ENCODE results near the gene CDK19. TPM values are rescaled to one million over a fixed set of nuclear protein-coding genes. Genes with fewer than 3 reads are reported as not detected.

The CDK19 gene
- polyA plus RNA-seq, 1 of the 3 experiments (the other 2 are of a cell fraction), result 6.5 TPM

DNA sequence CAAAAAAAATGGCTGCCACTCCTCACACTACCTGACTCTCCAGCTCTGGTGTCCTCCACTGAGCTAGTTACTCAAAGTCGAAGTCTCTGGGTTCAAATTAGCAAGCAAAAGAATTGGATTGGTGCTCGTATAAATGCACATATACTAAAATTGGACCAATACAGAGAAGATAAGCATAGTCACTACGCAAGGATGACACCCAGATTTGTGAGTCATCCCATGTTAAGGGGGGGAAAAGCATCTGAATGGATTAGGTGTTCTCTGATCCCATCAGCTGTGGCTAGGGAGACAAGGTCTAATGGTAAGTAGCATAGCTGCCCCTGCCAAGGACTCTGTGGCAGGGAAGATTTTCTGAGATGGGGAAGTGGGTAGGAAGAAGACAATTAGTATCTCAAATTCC lies 41.0 kb upstream of the CDK19 start:
- Histone ChIP-seq H3K9me2 (no peaks in the 10 kb centered on the region), H2AFZ (ENCODE audit: low read depth) (no peak overlapping the region), H3K4me1 (ENCODE audit: control insufficient read depth in 1 of 2, insufficient read depth in 2 of 2, low read depth in 1 of 2, low read length in 1 of 2) (no peaks in the 10 kb centered on the region), H3K9ac (no peak overlapping the region), H3K4me3 (ENCODE audit: low read depth in 2 of 2, low read length in 1 of 2) (no peak overlapping the region), H3F3A (replicated peaks; ENCODE audit: insufficient read depth) (peaks cover 3% of the 10 kb centered on the region), H3K4me2 (no peak overlapping the region), H3K27ac (ENCODE audit: low read depth in 2 of 2, low read length in 1 of 2) (no peak overlapping the region), H3K36me3 (replicated peaks in 1 of 2; ENCODE audit: control insufficient read depth in 1 of 2, insufficient read depth in 2 of 2, low read length in 1 of 2) (no peaks in the 10 kb centered on the region), H3K27me3 (ENCODE audit: insufficient read depth) (no peaks in the 10 kb centered on the region), H3K9me3 (no peaks in the 10 kb centered on the region), H3K79me2 (ENCODE audit: insufficient read depth) (no peaks in the 10 kb centered on the region), H4K20me1 (ENCODE audit: insufficient read depth) (no peaks in the 10 kb centered on the region)
- ChIA-PET CTCF (no interaction called here), POLR2A (interaction anchor here (1.0 to 1.4 kb wide), 2 partner anchors 18 to 102 kb away, joined by 5 read pairs; partner anchors contain the start of genes AMD1 and GTF3C6)
- no peak for TF ChIP-seq RXRA (IDR thresholded peaks at IDR 0.05; ENCODE audit: borderline replicate concordance, low read depth)
- no peak for TF ChIP-seq RFX5 (IDR thresholded peaks at IDR 0.05; ENCODE audit: low read length)
- no peak for TF ChIP-seq MXI1 (IDR thresholded peaks at IDR 0.05; ENCODE audit: low read depth, low read length)
- no peak for TF ChIP-seq MEF2A (IDR thresholded peaks at IDR 0.05; ENCODE audit: borderline replicate concordance, low read depth)
- no peak for TF ChIP-seq USF2 (IDR thresholded peaks at IDR 0.05; ENCODE audit: borderline replicate concordance, low read depth, low read length)
- no peak for TF ChIP-seq TEAD4 (IDR thresholded peaks at IDR 0.05; ENCODE audit: borderline replicate concordance, insufficient read depth)
- WGBS (ENCODE audit: low lambda C conversion rate), result 89% methylated on average over 3 of the region's 3 CpGs
- DNase-seq, result no peak

DNA sequence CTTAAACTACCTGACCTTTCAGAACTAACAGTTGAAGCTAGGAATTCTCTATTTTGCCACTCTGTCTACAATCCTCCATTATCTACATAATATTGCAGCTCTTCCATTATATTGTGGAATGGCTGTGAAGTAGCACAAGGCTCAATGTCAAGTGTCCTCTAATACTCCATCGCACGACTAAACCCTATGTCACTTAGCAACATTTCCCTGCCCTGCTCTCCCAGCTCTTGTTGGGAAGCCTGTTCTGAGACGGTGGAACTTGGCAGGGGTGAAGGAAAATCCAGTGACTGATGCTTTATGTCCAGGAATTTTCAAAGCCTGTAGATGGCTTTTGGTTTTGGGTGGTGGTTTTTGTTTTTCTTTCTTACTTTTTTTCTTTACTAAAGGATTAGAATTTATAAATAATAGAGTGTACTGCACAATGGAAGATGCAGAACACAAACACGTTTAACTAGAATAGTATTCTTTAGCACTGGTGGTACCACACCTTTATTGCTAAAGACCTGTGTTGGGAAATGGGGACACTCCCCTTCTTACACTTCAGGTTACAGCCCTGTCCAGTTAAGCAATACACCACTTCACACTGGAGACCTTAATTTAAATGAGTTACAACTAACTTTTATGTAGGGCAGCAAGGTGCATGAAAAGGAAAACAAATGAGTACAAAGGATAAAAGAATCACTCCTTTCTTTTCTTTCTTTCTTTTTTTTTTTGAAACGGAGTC lies 38.6 kb upstream of the CDK19 start:
- no peaks in the 10 kb centered on the region for H3K9me2 ChIP-seq
- TF ChIP-seq GATA2 (CRISPR knock-in tag; IDR thresholded peaks at IDR 0.05), result no peak
- no peak for TF ChIP-seq SIN3A (IDR thresholded peaks at IDR 0.05; ENCODE audit: borderline replicate concordance, low read depth, low read length)
- no peak for TF ChIP-seq RFX5 (IDR thresholded peaks at IDR 0.05; ENCODE audit: low read length)
- TF ChIP-seq CTCF (IDR thresholded peaks at IDR 0.05), result no peak
- TF ChIP-seq RXRA (IDR thresholded peaks at IDR 0.05; ENCODE audit: borderline replicate concordance, low read depth), result no peak
- TF ChIP-seq FOSL2 (IDR thresholded peaks at IDR 0.05; ENCODE audit: borderline replicate concordance, low read depth), result no peak
- TF ChIP-seq, protein P1, sequence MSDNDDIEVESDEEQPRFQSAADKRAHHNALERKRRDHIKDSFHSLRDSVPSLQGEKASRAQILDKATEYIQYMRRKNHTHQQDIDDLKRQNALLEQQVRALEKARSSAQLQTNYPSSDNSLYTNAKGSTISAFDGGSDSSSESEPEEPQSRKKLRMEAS (IDR thresholded peaks at IDR 0.05; ENCODE audit: low read depth), result no peak
- TF ChIP-seq EP300 (IDR thresholded peaks at IDR 0.05; ENCODE audit: borderline replicate concordance in 1 of 2, low read depth in 1 of 2, low read length in 1 of 2), result no peak
- TF ChIP-seq TEAD4 (IDR thresholded peaks at IDR 0.05; ENCODE audit: borderline replicate concordance, insufficient read depth), result no peak
- TF ChIP-seq, protein P2, sequence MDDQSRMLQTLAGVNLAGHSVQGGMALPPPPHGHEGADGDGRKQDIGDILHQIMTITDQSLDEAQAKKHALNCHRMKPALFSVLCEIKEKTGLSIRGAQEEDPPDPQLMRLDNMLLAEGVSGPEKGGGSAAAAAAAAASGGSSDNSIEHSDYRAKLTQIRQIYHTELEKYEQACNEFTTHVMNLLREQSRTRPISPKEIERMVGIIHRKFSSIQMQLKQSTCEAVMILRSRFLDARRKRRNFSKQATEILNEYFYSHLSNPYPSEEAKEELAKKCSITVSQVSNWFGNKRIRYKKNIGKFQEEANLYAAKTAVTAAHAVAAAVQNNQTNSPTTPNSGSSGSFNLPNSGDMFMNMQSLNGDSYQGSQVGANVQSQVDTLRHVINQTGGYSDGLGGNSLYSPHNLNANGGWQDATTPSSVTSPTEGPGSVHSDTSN (IDR thresholded peaks at IDR 0.05), result no peak
- no peak for TF ChIP-seq RCOR1 (IDR thresholded peaks at IDR 0.05; ENCODE audit: low read length)
- no peak for TF ChIP-seq IRF3 (IDR thresholded peaks at IDR 0.05; ENCODE audit: low read depth, low read length)
- TF ChIP-seq NFIC (IDR thresholded peaks at IDR 0.05; ENCODE audit: borderline replicate concordance), result no peak
- no peak for TF ChIP-seq TCF12 (IDR thresholded peaks at IDR 0.05)
- no peak for TF ChIP-seq MEF2A (IDR thresholded peaks at IDR 0.05; ENCODE audit: borderline replicate concordance, low read depth)
- no peak for TF ChIP-seq ELF1 (IDR thresholded peaks at IDR 0.05)
- TF ChIP-seq POLR2AphosphoS5 (IDR thresholded peaks at IDR 0.05; ENCODE audit: low read depth, low read length), result no peak
- TF ChIP-seq TAF1 (IDR thresholded peaks at IDR 0.05; ENCODE audit: borderline replicate concordance, low read depth, low read length), result no peak
- TF ChIP-seq GABPA (IDR thresholded peaks at IDR 0.05; ENCODE audit: low read depth), result no peak
- no peak for TF ChIP-seq FOXM1 (IDR thresholded peaks at IDR 0.05; ENCODE audit: low read depth)
- whole genome bisulfite sequencing (ENCODE audit: low lambda C conversion rate), result 87% methylated on average over 5 of the region's 5 CpGs
- no peak overlapping the region for H3K9ac ChIP-seq
- no peaks in the 10 kb centered on the region for H3K36me3 ChIP-seq (replicated peaks in 1 of 2; ENCODE audit: control insufficient read depth in 1 of 2, insufficient read depth in 2 of 2, low read length in 1 of 2)
- H3K4me2 ChIP-seq, result no peak overlapping the region
- H3K79me2 ChIP-seq (ENCODE audit: insufficient read depth), result no peaks in the 10 kb centered on the region
- no peak overlapping the region for H3K4me3 ChIP-seq (ENCODE audit: low read depth in 2 of 2, low read length in 1 of 2)
- ChIA-PET POLR2A (no interaction called here), CTCF (no interaction called here)
- no peaks in the 10 kb centered on the region for H3K27me3 ChIP-seq (ENCODE audit: insufficient read depth)
- H3K4me1 ChIP-seq (ENCODE audit: control insufficient read depth in 1 of 2, insufficient read depth in 2 of 2, low read depth in 1 of 2, low read length in 1 of 2), result no peaks in the 10 kb centered on the region
- H4K20me1 ChIP-seq (ENCODE audit: insufficient read depth), result no peaks in the 10 kb centered on the region
- H2AFZ ChIP-seq (ENCODE audit: low read depth), result no peak overlapping the region
- H3K9me3 ChIP-seq, result no peaks in the 10 kb centered on the region
- no peak for DNase-seq
- no peak overlapping the region for H3K27ac ChIP-seq (ENCODE audit: low read depth in 2 of 2, low read length in 1 of 2)
- H3F3A ChIP-seq (replicated peaks; ENCODE audit: insufficient read depth), result peaks cover 3% of the 10 kb centered on the region

Measured in SK-N-SH (cell line).